HepG2 (cell line): Measurements from ENCODE around the gene PYGB. TPM values are rescaled to one million over a fixed set of nuclear protein-coding genes. Genes with fewer than 3 reads are reported as not detected.

Source experiments
- ARID2 ChIP-seq: sonication (generic); formaldehyde crosslinking; IDR thresholded peaks from 2 replicates; pipeline ENCODE4 v1.8.1; 2022; ENCODE audit warnings: mild to moderate bottlenecking, missing genetic modification reagents, borderline replicate concordance
- CEBPZ ChIP-seq: IDR thresholded peaks from 2 replicates; pipeline ENCODE4 v1.6.1; 2012; ENCODE audit warnings: low read length, improper control_type of control experiment
- FIP1L1 ChIP-seq: fragments of 200-400 bp; formaldehyde crosslinking; IDR thresholded peaks from 2 replicates; pipeline ENCODE4 v1.6.1; 2018; ENCODE audit warnings: low read depth, mild to moderate bottlenecking, low read length, moderate library complexity, borderline replicate concordance; ENCODE audit not compliant: insufficient read depth
- GZF1 ChIP-seq: sonication (generic); formaldehyde crosslinking; IDR thresholded peaks from 2 replicates; pipeline ENCODE4 v1.5.1; 2020; ENCODE audit warnings: mild to moderate bottlenecking, missing genetic modification reagents
- HDAC6 ChIP-seq: fragments of 200-600 bp; sonication (generic); IDR thresholded peaks from 2 replicates; pipeline ENCODE4 v1.7.0; 2017; ENCODE audit warnings: mild to moderate bottlenecking, antibody characterized with exemption, low read length, low read depth
- MAZ ChIP-seq, 2 experiments: sonication (generic) in 1 of 2; formaldehyde crosslinking in 1 of 2; IDR thresholded peaks; 2 replicates each; pipeline versions ENCODE4 v1.5.0 to v1.6.1; 2012 to 2020; ENCODE audit warnings: low read depth in 2 of 2, mild to moderate bottlenecking in 2 of 2, borderline replicate concordance in 1 of 2, improper control_type of control experiment in 1 of 2, low read length in 1 of 2, missing genetic modification reagents in 1 of 2, moderate library complexity in 1 of 2
- SIX1 ChIP-seq: sonication (generic); formaldehyde crosslinking; IDR thresholded peaks from 2 replicates; pipeline ENCODE4 v1.4.0; 2020; ENCODE audit warnings: missing genetic modification reagents, borderline replicate concordance
- SNAPC4 ChIP-seq: sonication (generic); formaldehyde crosslinking; IDR thresholded peaks from 2 replicates; pipeline ENCODE4 v1.4.0; 2020; ENCODE audit warnings: mild to moderate bottlenecking, missing genetic modification reagents
- TGIF2 ChIP-seq: IDR thresholded peaks from 2 replicates; pipeline ENCODE4 v1.6.1; 2016; ENCODE audit warnings: control low read depth, missing compliant biosample characterization
- ZBTB2 ChIP-seq: sonication (generic); formaldehyde crosslinking; IDR thresholded peaks from 2 replicates; pipeline ENCODE4 v1.8.0; 2022; ENCODE audit warnings: low read depth, missing genetic modification reagents
- ZNF121 ChIP-seq: sonication (generic); formaldehyde crosslinking; IDR thresholded peaks from 2 replicates; pipeline ENCODE4 v1.5.0; 2020; ENCODE audit warnings: mild to moderate bottlenecking, missing genetic modification reagents
- ZNF432 ChIP-seq: sonication (generic); formaldehyde crosslinking; IDR thresholded peaks from 2 replicates; pipeline ENCODE4 v1.5.0; 2020; ENCODE audit warnings: missing genetic modification reagents, mild to moderate bottlenecking, borderline replicate concordance
- ZNF550 ChIP-seq: sonication (generic); formaldehyde crosslinking; IDR thresholded peaks from 2 replicates; pipeline ENCODE4 v1.4.0; 2020; ENCODE audit warnings: mild to moderate bottlenecking, missing genetic modification reagents, borderline replicate concordance
- ZNF7 ChIP-seq: IDR thresholded peaks from 2 replicates; pipeline ENCODE4 v1.6.1; 2016; ENCODE audit warnings: missing biosample characterization, missing genetic modification reagents
- ZXDC ChIP-seq: sonication (generic); formaldehyde crosslinking; IDR thresholded peaks from 2 replicates; pipeline ENCODE4 v1.5.0; 2020; ENCODE audit warnings: mild to moderate bottlenecking, missing genetic modification reagents
- polyA plus RNA-seq, 8 experiments: library from polyadenylated mRNA; depleted of rRNA in 3 of 8; stranded (reverse) in 7 of 8; unstranded in 1 of 8; fragments of >200 nt; fragmentation: Illumina TruSeq in 4 of 8; extraction: Trizol in 4 of 8; gene quantifications; 2 replicates each; pipeline versions ENCODE4 v1.2.1 to v1.2.3, GENCODE V29; 2011 to 2016; ENCODE audit warnings: low read depth in 4 of 8, missing spikeins in 1 of 8, mixed read lengths in 1 of 8; ENCODE audit not compliant: insufficient read depth in 1 of 8
- total RNA-seq, 5 experiments: library from RNA; depleted of rRNA; stranded (reverse); fragments of >200 nt; fragmentation: Illumina TruSeq; extraction: Trizol; gene quantifications; 2 replicates each; pipeline ENCODE4 v1.2.3, GENCODE V29; 2016; ENCODE audit warnings: low read depth in 1 of 5

PYGB gene
- total and polyA plus RNA-seq, 2 of the 13 experiments (the other 11 are each of a cell fraction or from before 2014, with no cell fraction given) = 24.2 to 86.3 TPM

DNA sequence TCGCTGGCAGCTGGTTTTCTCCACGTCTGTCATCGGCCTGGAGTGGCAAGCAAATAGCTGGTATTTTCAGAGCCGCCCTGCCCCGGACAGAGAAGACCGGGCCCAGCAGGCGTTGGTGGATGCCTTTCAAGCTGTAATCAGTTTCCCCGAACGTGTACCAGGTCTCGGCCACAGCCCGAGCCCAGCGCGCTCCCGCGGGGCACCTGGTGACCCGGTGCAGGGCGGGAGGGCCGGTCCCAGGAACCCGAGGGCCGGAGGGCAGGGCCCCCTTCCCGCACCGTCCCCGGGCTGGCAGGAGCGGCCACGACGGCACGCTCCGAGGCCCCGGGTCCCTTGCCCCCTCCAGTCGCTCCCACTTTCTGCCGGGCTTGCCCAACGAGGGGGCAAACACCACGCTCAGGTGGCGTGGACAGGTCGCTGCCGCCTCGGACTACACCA is 348 bp upstream of the PYGB start (continued):
- TF ChIP-seq SNAPC4 (CRISPR knock-in tag) = 0 out of 2 replicates have a peak, but pooled peaks have one; percentile 16
- TF ChIP-seq MAZ (IDR thresholded peaks at IDR 0.05; ENCODE audit: borderline replicate concordance, low read depth, low read length) = peak; percentile 83
- TF ChIP-seq MAZ (CRISPR knock-in tag; IDR thresholded peaks at IDR 0.05; ENCODE audit: low read depth) = no peak
- TF ChIP-seq HDAC6 = no peak
- no peak for TF ChIP-seq FIP1L1
- no peak for TF ChIP-seq SIX1 (CRISPR knock-in tag)
- TF ChIP-seq GZF1 (CRISPR knock-in tag) = no peak; the same call in none of the 2 replicates
- TF ChIP-seq TGIF2 (CRISPR knock-in tag) = no peak
- peak; percentile 3; the same call in 1 of the 2 replicates for TF ChIP-seq ARID2 (CRISPR knock-in tag)
- TF ChIP-seq ZXDC (CRISPR knock-in tag) = no peak
- 0 out of 2 replicates have a peak, but pooled peaks have one; percentile 28 for TF ChIP-seq ZNF7 (CRISPR knock-in tag)
- 0 out of 2 replicates have a peak, but pooled peaks have one; percentile 48 for TF ChIP-seq ZNF550 (CRISPR knock-in tag)
- no peak for TF ChIP-seq ZNF121 (CRISPR knock-in tag)
- no peak for TF ChIP-seq ZNF432 (CRISPR knock-in tag)
- no peak for TF ChIP-seq CEBPZ
- TF ChIP-seq ZBTB2 (CRISPR knock-in tag) = no peak; the same call in 1 of the 2 replicates
